GM21515 (cell line): Measurements from ENCODE around the gene WFDC13.
"Not testable (repeated sequence)": the region's sequence is repeated elsewhere in the genome, so short reads cannot be mapped to it uniquely, and the experiment has no call there.

ENCODE experiments used
- ATAC-seq: cut with Tn5 transposase; IDR thresholded peaks from one replicate; pipeline ENCODE4 v1.9.1; 2021; ENCODE audit not compliant: unreplicated experiment

The WFDC13 gene, protein sequence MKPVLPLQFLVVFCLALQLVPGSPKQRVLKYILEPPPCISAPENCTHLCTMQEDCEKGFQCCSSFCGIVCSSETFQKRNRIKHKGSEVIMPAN

DNA sequence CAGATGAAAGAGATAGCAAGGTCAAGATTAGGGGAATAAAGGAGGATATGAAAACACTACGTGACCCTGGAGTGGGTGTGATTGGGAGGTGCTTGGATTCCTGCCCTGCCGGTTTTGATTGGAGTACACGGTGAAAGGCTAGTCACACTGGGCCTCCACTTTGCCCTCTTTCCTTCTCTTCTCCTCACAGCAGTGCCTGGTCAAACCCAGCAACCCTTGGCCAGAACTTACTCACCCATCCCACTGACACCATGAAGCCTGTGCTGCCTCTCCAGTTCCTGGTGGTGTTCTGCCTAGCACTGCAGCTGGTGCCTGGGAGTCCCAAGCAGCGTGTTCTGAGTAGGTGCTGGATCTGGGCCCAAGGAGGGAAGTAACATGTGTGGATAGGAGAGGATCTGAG, at the start of gene WFDC13:
TSS of gene WFDC13 (plus strand) at position 166 of the 400 bp plus-strand sequence. CDS start at position 252, 86 bp downstream.
- no peak for ATAC-seq

DNA sequence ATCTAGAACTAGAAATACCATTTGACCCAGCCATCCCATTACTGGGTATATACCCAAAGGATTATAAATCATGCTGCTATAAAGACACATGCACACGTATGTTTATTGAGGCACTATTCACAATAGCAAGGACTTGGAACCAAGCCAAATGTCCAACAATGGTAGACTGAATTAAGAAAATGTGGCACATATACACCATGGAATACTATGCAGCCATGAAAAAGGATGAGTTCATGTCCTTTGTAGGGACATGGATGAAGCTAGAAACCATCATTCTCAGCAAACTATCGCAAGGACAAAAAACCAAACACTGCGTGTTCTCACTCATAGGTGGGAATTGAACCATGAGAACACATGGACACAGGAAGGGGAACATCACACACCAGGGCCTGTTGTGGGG, 44.8 kb upstream of the WFDC13 start:
- ATAC-seq, result not testable (repeated sequence)

DNA sequence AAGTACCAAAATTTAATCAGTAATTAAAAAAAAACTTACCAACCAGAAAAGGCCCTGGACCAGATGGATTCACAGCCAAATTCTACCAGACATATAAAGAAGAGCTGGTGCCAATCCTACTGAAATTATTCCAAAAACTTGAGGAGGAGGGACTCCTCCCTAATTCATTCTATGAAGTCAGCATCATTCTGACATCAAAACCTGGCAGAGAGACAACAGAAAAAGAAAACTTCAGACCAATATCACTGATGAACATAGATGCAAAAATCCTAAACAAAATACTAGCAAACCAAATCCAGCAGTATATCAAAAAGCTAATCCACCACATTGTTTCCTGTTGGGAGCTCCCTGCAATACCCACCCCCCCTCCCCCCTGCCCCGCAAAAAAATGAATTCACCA, 31.7 kb upstream of the WFDC13 start, which contains the start of gene WFDC11:
TSS of gene WFDC11 (minus strand) at position 101 of the 400 bp plus-strand sequence. CDS start 19,639 bp downstream, outside the sequence.
- ATAC-seq, result no peak

DNA sequence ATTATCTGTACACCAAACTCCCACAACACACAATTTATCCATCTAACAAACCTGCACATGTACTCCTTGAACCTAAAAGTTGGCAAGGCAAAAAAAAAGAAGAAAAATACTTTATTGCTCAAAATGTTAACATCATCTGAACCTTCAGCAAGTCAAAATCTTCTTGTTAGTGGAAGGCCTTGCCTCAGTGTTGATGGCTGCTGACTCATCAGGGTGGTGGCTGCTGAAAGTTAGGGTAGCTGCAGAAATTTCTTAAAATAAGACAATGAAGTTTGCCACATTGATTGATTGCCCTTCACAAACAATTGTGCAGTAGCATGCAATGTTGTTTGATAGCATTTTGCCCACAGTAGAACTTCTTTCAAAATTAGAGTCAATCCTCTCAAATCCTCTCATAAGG, 29.1 kb upstream of the WFDC13 start:
- no peak for ATAC-seq

DNA sequence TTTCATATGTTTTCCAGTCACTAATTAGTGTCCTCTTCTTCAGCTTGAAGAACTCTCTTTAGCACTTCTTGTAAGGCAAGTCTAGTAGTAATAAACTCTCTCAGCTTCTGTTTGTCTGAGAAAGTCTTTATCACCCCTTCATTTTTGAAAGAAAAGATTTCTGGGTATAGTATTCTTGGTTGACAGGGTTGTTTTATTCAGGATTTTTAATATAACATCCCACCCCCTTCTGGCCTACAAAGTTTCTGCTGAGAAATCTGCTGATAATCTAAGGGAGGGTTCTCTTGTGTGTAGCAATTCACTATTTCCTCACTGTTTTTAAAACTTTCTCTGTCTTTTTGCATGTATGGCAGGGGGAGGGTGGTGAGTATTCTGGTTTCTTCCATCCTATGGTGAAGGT, 22.2 kb upstream of the WFDC13 start:
- ATAC-seq, result no peak

DNA sequence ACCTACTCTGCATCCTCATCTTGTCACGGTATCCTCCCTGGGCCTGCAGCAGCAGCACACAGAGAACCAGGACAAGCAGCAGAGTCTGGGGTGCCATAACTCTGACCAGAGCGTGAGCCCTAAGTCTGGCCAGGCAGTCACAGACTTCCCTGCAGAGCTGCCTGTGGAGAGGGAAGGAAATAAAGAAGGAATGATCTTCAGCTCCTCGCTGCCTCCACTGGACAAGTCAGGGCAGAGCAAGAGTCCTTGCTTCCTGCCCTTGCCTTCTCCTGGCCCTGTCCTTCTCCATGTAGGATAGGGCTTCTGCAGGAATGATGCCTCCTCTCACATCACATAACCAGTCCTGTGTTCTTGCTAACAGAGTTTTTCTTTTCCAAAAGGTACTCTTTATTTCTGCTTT, 15.9 kb upstream of the WFDC13 start:
- ATAC-seq, result no peak

DNA sequence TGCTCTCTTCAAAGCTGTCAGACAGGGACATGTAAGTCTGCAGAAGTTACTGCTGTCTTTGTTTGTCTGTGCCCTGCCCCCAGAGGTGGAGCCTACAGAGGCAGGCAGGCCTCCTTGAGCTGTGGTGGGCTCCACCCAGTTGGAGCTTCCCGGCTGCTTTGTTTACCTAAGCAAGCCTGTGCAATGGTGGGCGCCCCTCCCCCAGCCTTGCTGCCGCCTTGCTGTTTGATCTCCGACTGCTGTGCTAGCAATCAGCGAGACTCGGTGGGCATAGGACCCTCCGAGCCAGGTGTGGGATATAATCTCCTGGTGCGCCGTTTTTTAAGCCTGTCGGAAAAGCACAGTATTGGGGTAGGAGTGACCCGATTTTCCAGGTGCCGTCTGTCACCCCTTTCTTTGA, 8.5 kb upstream of the WFDC13 start:
- not testable (repeated sequence) for ATAC-seq

DNA sequence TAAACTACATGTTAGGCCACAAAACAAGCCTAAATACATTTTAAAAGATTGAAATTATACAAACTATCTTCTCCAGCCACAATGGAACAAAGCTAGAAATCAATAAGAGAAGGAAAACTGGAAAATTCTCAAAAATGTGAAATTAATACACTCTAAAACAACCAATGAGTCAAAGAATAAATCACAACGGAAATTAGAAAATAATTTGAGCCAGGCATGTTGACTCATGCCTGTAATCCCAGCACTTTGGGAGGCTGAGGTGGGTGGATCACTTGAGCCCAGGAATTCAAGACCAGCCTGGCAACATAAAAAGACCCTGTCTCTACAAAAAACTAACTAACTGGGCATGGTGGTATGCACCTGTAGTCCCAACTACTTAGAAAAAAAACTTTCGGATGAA, 6.3 kb upstream of the WFDC13 start:
- no peak for ATAC-seq

DNA sequence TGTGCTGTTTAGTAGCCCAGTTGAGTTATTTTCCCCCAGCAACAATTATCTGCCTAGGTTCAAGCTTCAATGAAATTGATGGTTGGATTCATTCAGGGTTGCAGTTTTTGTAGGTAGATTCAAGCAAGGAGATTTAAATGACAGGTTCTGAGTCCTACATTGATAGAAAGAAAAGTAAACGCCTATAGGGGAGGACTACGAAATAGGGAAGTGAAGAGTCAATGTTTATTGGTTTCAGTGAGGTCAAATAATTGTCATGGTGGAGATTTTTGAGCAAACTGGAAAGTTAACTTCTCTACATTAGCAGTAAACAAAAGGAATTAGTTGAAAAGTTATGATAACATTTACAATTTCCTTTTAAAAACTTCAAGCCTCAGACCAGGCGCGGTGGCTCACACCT, 734 bp upstream of the WFDC13 start:
- ATAC-seq, result no peak

DNA sequence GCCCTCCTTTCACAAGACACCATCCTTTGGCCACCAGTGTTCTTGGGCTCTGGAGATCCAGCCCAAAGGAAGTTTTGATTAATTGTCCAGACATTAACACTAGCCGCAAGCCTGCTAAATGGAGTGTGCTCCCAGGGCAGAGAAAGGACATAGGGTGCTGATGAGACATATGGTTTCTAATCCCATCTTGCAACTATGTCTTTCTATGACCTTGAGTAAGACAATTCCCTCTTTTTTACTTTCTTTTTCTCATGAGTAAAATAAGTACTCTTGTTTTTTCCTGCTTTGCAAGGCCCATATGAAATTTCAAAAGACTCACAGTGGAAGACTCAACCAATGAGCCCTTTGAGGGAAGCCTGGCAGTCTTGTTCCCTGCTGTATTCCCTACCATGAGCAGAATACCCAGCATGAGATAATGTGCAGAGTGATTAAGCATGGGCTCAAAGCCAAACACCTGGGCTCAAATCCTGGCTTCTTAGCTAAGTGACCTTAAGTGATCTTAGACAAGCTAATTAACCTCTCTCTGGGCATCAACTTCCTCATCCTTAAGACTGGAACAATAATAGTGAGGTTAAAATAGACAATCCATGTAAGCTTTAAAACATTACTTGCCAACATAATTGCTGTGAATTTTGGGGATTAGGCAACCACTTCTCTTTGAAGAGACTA, 3.3 kb downstream of the WFDC13 start, which contains the start of gene WFDC10B:
TSS of gene WFDC10B (minus strand) at position 51 of the 669 bp plus-strand sequence. CDS start 19,027 bp downstream, outside the sequence.
- ATAC-seq, result no peak

DNA sequence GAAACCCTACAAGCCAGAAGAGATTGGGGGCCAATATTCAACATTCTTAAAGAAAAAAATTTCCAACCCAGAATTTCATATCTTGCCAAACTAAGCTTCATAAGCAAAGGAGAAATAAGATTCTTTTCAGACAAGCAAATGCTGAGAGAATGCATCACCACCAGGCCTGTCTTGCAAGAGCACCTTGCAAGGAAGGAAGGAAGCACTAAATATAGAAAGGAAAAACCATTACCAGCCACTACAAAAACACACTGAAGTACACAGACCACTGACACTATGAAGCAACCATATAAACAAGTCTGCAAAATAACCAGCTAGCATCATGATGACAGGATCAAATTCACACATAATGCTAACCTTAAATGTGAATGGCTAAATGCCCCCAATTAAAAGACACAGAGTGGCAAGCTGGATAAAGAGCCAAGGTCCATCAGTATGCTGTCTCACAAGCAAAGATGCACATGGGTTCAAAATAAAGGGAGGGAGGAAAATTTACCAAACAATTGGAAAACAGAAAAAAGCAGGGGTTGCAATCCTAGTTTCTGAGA, 14.4 kb downstream of the WFDC13 start:
- ATAC-seq, result not testable (repeated sequence)

DNA sequence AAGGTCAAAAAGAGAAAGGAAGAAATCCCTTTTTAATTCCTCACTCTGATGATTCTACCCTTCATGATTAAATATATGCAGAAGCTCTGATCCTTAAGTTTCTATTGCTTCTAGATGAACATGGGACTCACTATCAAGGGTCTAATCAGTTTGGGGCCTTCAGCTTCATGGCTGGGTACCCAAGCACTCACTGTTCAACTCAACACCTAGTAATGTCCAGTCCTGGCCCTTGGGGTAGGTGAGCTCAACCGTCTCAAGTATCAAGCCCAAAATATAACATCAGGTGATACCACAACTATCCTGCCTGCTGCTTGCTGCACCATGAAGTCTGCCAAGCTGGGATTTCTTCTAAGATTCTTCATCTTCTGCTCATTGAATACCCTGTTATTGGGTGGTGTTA, 20.2 kb downstream of the WFDC13 start, which contains the start of gene SPINT4:
TSS of gene SPINT4 (plus strand) at position 301 of the 400 bp plus-strand sequence. CDS start at position 322, 21 bp downstream.
- ATAC-seq, result no peak

DNA sequence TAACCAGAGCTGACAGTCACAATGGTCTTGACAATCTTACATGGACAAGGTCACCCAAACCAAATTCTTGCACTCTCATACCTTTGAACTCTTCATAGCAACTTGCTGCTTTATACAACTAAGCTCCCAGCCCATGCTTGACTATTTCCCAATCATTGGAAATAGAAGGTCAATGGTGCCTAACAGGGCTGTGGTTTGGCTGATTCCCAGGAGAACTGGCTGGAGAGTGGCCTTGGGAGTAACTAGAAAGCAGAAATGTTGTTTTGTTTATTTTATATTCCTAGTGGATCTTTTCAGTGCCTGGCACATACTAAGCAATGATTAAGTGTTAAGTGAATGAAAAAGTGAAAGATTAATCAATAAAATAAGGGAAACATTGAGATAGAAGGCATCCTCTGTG, 23.3 kb downstream of the WFDC13 start:
- ATAC-seq, result no peak

DNA sequence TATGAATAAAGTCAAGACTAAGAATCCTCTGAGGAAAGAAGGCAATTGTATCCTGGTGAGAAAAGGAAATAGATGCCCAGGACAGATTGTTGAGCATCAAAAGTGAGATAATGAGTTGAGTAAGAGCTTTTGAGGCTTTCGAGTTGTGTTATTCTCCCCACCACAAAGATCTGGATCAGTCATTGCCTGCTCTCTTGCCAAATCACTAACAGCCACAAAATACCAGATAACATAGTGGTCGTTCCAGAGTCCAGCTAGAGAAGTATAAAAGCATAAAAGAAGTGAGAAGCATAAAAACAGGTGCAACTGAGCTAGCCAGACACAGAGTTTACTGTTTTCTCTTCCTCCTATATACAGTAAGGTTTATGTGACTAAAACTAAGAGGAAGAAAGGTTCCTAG, 25.2 kb downstream of the WFDC13 start:
- ATAC-seq, result no peak

DNA sequence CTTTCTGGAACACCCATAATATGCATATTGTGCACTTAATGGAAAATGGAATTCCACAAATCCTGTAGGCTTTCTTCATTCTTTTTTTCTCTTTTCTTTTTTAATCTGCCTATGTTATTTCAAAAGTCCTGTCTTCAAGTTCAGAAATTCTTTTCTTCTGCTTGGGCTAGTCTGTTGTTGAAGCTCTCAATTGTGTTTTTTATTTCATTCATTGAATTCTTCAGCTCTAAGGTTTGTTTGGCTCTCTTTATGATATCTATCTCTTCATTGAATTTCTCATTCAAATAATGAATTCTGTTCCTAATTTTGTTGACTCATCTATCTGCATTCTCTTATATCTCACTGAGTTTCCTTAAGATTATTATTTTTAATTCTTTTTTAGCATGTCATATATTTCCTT, 30.4 kb downstream of the WFDC13 start:
- ATAC-seq, result no peak

DNA sequence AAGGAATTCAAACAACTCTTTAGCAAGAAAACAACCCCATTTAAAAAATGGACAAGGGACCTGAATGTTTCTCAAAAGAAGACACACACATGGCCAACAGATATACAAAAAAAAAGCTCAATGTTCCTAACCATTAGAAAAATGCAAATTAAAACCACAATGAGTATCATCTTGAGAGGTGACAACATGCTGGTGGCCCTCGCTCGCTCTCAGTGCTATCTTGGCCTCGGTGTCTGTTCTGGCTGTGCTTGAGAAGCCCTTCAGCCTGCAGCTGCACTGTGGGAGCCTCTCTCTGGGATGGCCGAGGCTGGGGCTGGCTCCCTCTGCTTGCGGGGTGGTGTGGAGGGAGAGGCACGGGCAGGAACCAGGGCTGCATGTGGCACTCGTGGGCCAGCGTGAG, 33.7 kb downstream of the WFDC13 start:
- no peak for ATAC-seq

DNA sequence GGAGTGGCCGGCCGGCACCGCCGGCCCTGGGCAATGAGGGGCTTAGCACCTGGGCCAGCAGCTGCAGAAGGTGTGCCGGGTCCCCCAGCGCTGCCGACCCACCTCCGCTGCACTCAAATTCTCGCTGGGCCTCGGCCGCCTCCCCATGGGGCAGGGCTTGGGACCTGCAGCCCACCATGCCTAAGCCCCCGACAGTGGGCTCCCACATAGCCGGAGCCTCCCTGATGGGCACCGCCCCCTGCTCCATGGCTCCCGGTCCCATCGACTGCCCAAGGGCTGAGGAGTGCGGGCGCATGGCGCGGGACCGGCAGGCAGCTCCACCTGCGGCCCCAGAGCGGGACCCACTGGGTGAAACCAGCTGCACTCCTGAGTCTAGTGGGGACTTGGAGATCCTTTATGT, 34.1 kb downstream of the WFDC13 start:
- ATAC-seq, result no peak

DNA sequence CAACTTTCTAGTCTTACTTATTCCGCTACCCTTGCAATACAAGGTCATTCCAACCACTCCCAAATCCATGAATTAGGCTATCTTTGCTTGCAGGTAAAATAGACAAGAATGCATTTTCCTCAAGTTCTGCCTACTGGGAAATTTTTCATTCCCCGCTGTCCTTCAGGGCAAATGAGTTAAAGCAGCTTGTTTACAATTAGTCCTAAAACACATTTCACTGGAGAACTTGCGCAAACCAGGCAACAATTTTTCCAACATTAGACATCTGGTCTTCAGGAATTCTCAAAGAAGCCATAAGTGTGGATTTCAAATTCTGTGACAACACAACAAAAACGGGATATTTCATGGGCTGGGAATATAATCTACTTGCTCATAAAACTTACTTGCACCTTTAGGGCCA, 40.8 kb downstream of the WFDC13 start:
- no peak for ATAC-seq

DNA sequence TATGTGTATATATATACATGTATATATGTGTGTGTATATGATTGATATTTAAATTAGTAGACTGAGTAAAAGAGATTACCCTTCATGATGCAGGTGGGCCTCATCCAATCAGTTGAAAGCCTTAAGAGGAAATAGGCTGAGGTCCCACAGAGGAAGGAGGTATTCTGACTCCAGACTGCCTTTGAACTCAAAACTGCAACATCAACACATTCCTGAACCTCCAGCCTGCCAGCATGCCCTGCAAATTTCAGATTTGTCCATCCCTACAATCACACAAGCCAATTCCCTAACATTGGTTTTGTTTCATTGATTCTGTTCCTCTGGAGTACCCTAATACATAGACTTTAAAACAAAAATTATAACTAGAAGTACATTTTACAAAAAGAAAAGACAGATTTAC, 43.2 kb downstream of the WFDC13 start:
- ATAC-seq, result no peak

DNA sequence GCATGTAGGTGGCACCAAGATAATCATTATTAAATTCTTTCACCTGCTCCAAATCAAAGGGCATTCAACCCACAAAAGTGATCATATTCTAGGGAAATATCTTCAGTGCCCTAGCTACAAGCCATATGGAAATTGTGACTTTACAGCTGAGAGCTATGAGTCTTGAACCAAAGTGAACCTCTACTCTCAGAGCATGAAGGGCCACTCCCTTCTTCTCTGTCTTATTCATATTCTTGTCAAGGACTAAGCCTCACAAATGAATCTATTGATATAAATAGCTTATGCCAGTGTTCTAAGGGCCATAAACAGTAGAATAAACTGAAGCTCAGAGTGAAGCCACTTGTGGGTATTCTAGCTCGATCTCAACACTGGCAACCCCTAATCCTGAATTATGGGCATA, 49.9 kb downstream of the WFDC13 start:
- ATAC-seq, result no peak

DNA sequence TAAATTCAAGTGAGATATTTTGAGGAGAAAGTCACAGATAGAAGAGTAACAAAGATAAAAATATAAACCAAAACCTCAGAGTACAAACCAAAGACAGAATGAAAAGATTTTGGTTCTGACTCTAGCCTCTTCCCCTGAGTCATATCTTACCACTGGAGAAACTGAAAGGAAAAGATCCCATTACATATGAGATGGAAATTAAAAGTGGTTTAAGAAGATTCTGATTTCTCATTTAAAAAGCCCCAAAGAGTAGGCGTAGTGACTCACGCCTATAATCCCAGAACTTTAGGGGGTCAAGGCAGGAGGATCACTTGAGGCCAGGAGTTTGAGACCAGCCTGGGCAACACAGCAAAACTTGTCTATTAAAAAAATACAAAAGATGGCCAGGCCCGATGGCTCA, 50.9 kb downstream of the WFDC13 start:
- ATAC-seq, result no peak

DNA sequence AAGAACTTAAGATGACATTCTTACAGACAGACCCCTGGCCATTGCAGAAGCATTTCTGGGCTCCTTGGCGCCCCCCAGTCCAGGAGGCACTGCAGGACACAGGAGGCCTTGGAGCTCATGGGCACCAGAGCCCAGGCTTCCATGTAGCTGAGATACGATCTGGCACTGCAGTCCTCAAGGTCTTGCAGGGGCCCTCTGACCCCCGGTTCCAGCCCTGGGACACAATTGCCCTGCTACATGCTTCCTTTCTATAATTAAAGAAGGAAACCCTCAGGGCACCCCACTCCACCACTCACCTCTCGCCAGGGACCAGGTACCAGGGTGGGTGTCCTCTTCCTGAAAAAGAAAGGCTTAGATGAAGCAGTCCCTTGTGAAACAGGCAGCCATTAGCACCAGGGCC, 56.3 kb downstream of the WFDC13 start:
- ATAC-seq, result no peak
